ENCODE results near the gene ATP8B1.

The ATP8B1 gene

DNA sequence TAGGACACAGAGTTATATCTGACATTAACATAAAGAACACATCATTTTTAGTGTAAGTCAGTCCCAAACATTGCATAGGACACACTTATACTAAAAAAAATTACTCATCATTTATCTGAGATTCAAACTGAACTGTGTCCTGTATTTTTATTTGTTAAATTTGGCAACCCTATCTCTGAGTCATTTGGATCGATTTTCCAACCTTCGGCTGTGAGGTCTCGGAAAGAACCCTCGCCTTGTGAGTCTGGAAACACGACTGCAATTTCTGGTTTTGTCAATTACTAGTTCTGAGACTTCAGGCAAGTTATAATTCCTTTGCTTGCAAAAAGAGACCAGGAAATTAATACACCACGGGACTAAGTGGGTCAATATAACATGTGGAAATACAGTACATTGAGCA is 14.0 kb downstream of the ATP8B1 start:
- H3K9me3 ChIP-seq (ENCODE audit: control insufficient read depth, low read length), result no peaks in the 10 kb centered on the region
- H3K4me1 ChIP-seq (ENCODE audit: control insufficient read depth, insufficient read depth, low read length), result peaks cover 69% of the 10 kb centered on the region
- H3K4me3 ChIP-seq (ENCODE audit: low read length), result no peak overlapping the region
- peak overlapping the region; percentile 33 for H3K9ac ChIP-seq (ENCODE audit: low read length)
- no peaks in the 10 kb centered on the region for H3K36me3 ChIP-seq (ENCODE audit: control insufficient read depth, insufficient read depth, low read length)
- no peaks in the 10 kb centered on the region for H3K27me3 ChIP-seq (ENCODE audit: control insufficient read depth, insufficient read depth, low read length)

GRCh38 chr18:57787068-57787685 is 15.9 kb downstream of the ATP8B1 start:
- peaks cover 51% of the 10 kb centered on the region for H3K4me1 ChIP-seq (ENCODE audit: control insufficient read depth, insufficient read depth, low read length)
- no peak overlapping the region for H3K4me3 ChIP-seq (ENCODE audit: low read length)
- H3K9ac ChIP-seq (ENCODE audit: low read length), result no peak overlapping the region
- no peaks in the 10 kb centered on the region for H3K36me3 ChIP-seq (ENCODE audit: control insufficient read depth, insufficient read depth, low read length)
- no peaks in the 10 kb centered on the region for H3K9me3 ChIP-seq (ENCODE audit: control insufficient read depth, low read length)
- no peaks in the 10 kb centered on the region for H3K27me3 ChIP-seq (ENCODE audit: control insufficient read depth, insufficient read depth, low read length)

- Histone ChIP-seq H3K9me3 (ENCODE audit: control insufficient read depth, low read length) (no peaks in the 10 kb centered on the region), H3K9ac (ENCODE audit: low read length) (no peak overlapping the region), H3K4me3 (ENCODE audit: low read length) (no peak overlapping the region), H3K36me3 (ENCODE audit: control insufficient read depth, insufficient read depth, low read length) (no peaks in the 10 kb centered on the region), H3K27me3 (ENCODE audit: control insufficient read depth, insufficient read depth, low read length) (no peaks in the 10 kb centered on the region), H3K4me1 (ENCODE audit: control insufficient read depth, insufficient read depth, low read length) (peaks cover 61% of the 10 kb centered on the region)
Measured at GRCh38 chr18:57785751-57786437, 17.2 kb downstream of the ATP8B1 start.

GRCh38 chr18:57784801-57785114 is 18.4 kb downstream of the ATP8B1 start:
- Histone ChIP-seq H3K4me1 (ENCODE audit: control insufficient read depth, insufficient read depth, low read length) (peaks cover 64% of the 10 kb centered on the region), H3K9ac (ENCODE audit: low read length) (no peak overlapping the region), H3K36me3 (ENCODE audit: control insufficient read depth, insufficient read depth, low read length) (no peaks in the 10 kb centered on the region), H3K9me3 (ENCODE audit: control insufficient read depth, low read length) (no peaks in the 10 kb centered on the region), H3K27me3 (ENCODE audit: control insufficient read depth, insufficient read depth, low read length) (no peaks in the 10 kb centered on the region), H3K4me3 (ENCODE audit: low read length) (no peak overlapping the region)

GRCh38 chr18:57784034-57784800 is 18.9 kb downstream of the ATP8B1 start:
- Histone ChIP-seq H3K9ac (ENCODE audit: low read length) (no peak overlapping the region), H3K4me1 (ENCODE audit: control insufficient read depth, insufficient read depth, low read length) (peaks cover 59% of the 10 kb centered on the region), H3K4me3 (ENCODE audit: low read length) (no peak overlapping the region), H3K9me3 (ENCODE audit: control insufficient read depth, low read length) (no peaks in the 10 kb centered on the region), H3K27me3 (ENCODE audit: control insufficient read depth, insufficient read depth, low read length) (no peaks in the 10 kb centered on the region), H3K36me3 (ENCODE audit: control insufficient read depth, insufficient read depth, low read length) (no peaks in the 10 kb centered on the region)

GRCh38 chr18:57782049-57782448 is 21.1 kb downstream of the ATP8B1 start:
- Histone ChIP-seq H3K9ac (ENCODE audit: low read length) (no peak overlapping the region), H3K27me3 (ENCODE audit: control insufficient read depth, insufficient read depth, low read length) (no peaks in the 10 kb centered on the region), H3K4me1 (ENCODE audit: control insufficient read depth, insufficient read depth, low read length) (peaks cover 60% of the 10 kb centered on the region), H3K4me3 (ENCODE audit: low read length) (no peak overlapping the region), H3K36me3 (ENCODE audit: control insufficient read depth, insufficient read depth, low read length) (no peaks in the 10 kb centered on the region), H3K9me3 (ENCODE audit: control insufficient read depth, low read length) (no peaks in the 10 kb centered on the region)

DNA sequence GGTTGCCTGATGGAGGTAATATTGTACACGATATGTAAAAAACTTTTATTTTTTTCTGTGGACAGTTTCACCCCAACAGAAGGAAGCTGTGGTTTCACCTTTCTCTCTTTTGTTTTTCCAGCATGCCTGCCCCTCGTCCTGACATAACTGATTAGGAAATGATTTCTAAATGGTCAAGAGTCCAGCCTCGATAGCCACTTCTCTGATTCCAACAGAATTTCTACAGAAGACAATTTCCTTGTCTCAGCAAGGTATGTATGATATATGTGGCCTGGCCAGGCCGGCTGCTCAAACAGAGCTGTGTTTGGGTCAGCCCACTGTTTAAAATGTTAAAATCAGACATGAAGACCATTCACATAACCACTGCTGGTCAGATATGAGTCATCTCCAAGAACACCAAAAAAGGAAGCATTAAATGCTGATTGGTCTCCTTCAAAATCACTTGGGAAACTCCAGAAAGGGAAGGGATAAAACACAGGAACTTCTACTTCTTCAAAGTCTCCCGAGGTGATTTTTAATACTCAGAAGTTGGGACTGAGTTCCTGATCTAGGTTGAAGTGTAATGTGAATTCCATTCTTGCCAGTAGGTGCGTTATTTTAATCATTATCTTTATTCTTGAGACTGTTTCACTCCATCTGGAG is 22.3 kb downstream of the ATP8B1 start:
- Histone ChIP-seq H3K9me3 (ENCODE audit: control insufficient read depth, low read length) (no peaks in the 10 kb centered on the region), H3K36me3 (ENCODE audit: control insufficient read depth, insufficient read depth, low read length) (no peaks in the 10 kb centered on the region), H3K9ac (ENCODE audit: low read length) (no peak overlapping the region), H3K4me3 (ENCODE audit: low read length) (no peak overlapping the region), H3K27me3 (ENCODE audit: control insufficient read depth, insufficient read depth, low read length) (no peaks in the 10 kb centered on the region), H3K4me1 (ENCODE audit: control insufficient read depth, insufficient read depth, low read length) (peaks cover 63% of the 10 kb centered on the region)

GRCh38 chr18:57780318-57780705 is 22.8 kb downstream of the ATP8B1 start:
- H3K36me3 ChIP-seq (ENCODE audit: control insufficient read depth, insufficient read depth, low read length), result no peaks in the 10 kb centered on the region
- no peaks in the 10 kb centered on the region for H3K27me3 ChIP-seq (ENCODE audit: control insufficient read depth, insufficient read depth, low read length)
- no peak overlapping the region for H3K9ac ChIP-seq (ENCODE audit: low read length)
- peaks cover 66% of the 10 kb centered on the region for H3K4me1 ChIP-seq (ENCODE audit: control insufficient read depth, insufficient read depth, low read length)
- no peaks in the 10 kb centered on the region for H3K9me3 ChIP-seq (ENCODE audit: control insufficient read depth, low read length)
- H3K4me3 ChIP-seq (ENCODE audit: low read length), result no peak overlapping the region

- Histone ChIP-seq H3K9me3 (ENCODE audit: control insufficient read depth, low read length) (no peaks in the 10 kb centered on the region), H3K27me3 (ENCODE audit: control insufficient read depth, insufficient read depth, low read length) (no peaks in the 10 kb centered on the region), H3K9ac (ENCODE audit: low read length) (peak overlapping the region; percentile 56), H3K36me3 (ENCODE audit: control insufficient read depth, insufficient read depth, low read length) (no peaks in the 10 kb centered on the region), H3K4me3 (ENCODE audit: low read length) (no peak overlapping the region), H3K4me1 (ENCODE audit: control insufficient read depth, insufficient read depth, low read length) (peaks cover 91% of the 10 kb centered on the region)
Measured at GRCh38 chr18:57776767-57777166, 26.3 kb downstream of the ATP8B1 start.

GRCh38 chr18:57776354-57776753 is 26.8 kb downstream of the ATP8B1 start:
- H3K4me1 ChIP-seq (ENCODE audit: control insufficient read depth, insufficient read depth, low read length), result peaks cover 91% of the 10 kb centered on the region
- H3K9me3 ChIP-seq (ENCODE audit: control insufficient read depth, low read length), result no peaks in the 10 kb centered on the region
- no peaks in the 10 kb centered on the region for H3K36me3 ChIP-seq (ENCODE audit: control insufficient read depth, insufficient read depth, low read length)
- no peak overlapping the region for H3K4me3 ChIP-seq (ENCODE audit: low read length)
- H3K9ac ChIP-seq (ENCODE audit: low read length), result peak overlapping the region; percentile 56
- no peaks in the 10 kb centered on the region for H3K27me3 ChIP-seq (ENCODE audit: control insufficient read depth, insufficient read depth, low read length)

- Histone ChIP-seq H3K27me3 (ENCODE audit: control insufficient read depth, insufficient read depth, low read length) (no peaks in the 10 kb centered on the region), H3K4me1 (ENCODE audit: control insufficient read depth, insufficient read depth, low read length) (peaks cover 91% of the 10 kb centered on the region), H3K9me3 (ENCODE audit: control insufficient read depth, low read length) (no peaks in the 10 kb centered on the region), H3K36me3 (ENCODE audit: control insufficient read depth, insufficient read depth, low read length) (no peaks in the 10 kb centered on the region), H3K9ac (ENCODE audit: low read length) (peak overlapping the region; percentile 56), H3K4me3 (ENCODE audit: low read length) (no peak overlapping the region)
Measured at GRCh38 chr18:57775937-57776336, 27.2 kb downstream of the ATP8B1 start.

- peak overlapping the region; percentile 66 for H3K9ac ChIP-seq (ENCODE audit: low read length)
- peaks cover 88% of the 10 kb centered on the region for H3K4me1 ChIP-seq (ENCODE audit: control insufficient read depth, insufficient read depth, low read length)
Measured at GRCh38 chr18:57772387-57772799, 30.7 kb downstream of the ATP8B1 start.

More at GRCh38 chr18:57772387-57772799, 30.7 kb downstream of the ATP8B1 start:
- Histone ChIP-seq H3K9me3 (ENCODE audit: control insufficient read depth, low read length) (no peaks in the 10 kb centered on the region), H3K27me3 (ENCODE audit: control insufficient read depth, insufficient read depth, low read length) (no peaks in the 10 kb centered on the region), H3K36me3 (ENCODE audit: control insufficient read depth, insufficient read depth, low read length) (no peaks in the 10 kb centered on the region), H3K4me3 (ENCODE audit: low read length) (no peak overlapping the region)

Measured in mucosa of stomach (tissue), 1 donor.